ENCODE data around the gene TTC14.

GRCh38 chr3:180600473-180600872 lies 1.5 kb upstream of the TTC14 start:
- TF ChIP-seq BHLHE40 (IDR thresholded peaks at IDR 0.05; ENCODE audit: borderline replicate concordance) (no peak), TARDBP (IDR thresholded peaks at IDR 0.05) (no peak), FOXA1 (IDR thresholded peaks at IDR 0.05) (no peak), ELF4 (IDR thresholded peaks at IDR 0.05) (no peak), ZNF384 (IDR thresholded peaks at IDR 0.05) (no peak), FOXM1 (IDR thresholded peaks at IDR 0.05; ENCODE audit: borderline replicate concordance) (no peak), SP1 (IDR thresholded peaks at IDR 0.05) (no peak), PKNOX1 (IDR thresholded peaks at IDR 0.05) (no peak), SUZ12 (IDR thresholded peaks at IDR 0.05) (no peak), HDGF (IDR thresholded peaks at IDR 0.05; ENCODE audit: borderline replicate concordance) (no peak), NFRKB (IDR thresholded peaks at IDR 0.05) (no peak), LEF1 (IDR thresholded peaks at IDR 0.05; ENCODE audit: borderline replicate concordance) (no peak), FOXK2 (IDR thresholded peaks at IDR 0.05) (no peak), CTBP1 (IDR thresholded peaks at IDR 0.05; ENCODE audit: borderline replicate concordance) (no peak)
